Stimulated activated CD8-positive, alpha-beta memory T cell treated with anti-CD3 and anti-CD28 coated beads, Interleukin-12 subunit alpha, Interleukin-12 subunit beta, amount 100 ng/mL, for 4 hours (primary cell): Measurements from ENCODE around the gene CNRIP1.

Experiments
- DNase-seq: peaks from one replicate; pipeline ENCODE4 v3.0.0-alpha.2; 2020; ENCODE audit warnings: low read depth

Gene CNRIP1

GRCh38 chr2:68292108-68292710 lies 27.5 kb downstream of the CNRIP1 start:
- DNase-seq: no peak

GRCh38 chr2:68291314-68291713 lies 28.4 kb downstream of the CNRIP1 start:
- DNase-seq: no peak

- no peak for DNase-seq
Observed at GRCh38 chr2:68290901-68291300, 28.8 kb downstream of the CNRIP1 start.

- DNase-seq: no peak
Observed at GRCh38 chr2:68287580-68288441, 31.9 kb downstream of the CNRIP1 start.

- no peak for DNase-seq
Observed at GRCh38 chr2:68284896-68285295, 34.9 kb downstream of the CNRIP1 start.

GRCh38 chr2:68283419-68283812 lies 36.3 kb downstream of the CNRIP1 start:
- no peak for DNase-seq

GRCh38 chr2:68282811-68283418 lies 36.8 kb downstream of the CNRIP1 start:
- DNase-seq: no peak

GRCh38 chr2:68280796-68281195 lies 39.0 kb downstream of the CNRIP1 start:
- DNase-seq: no peak

GRCh38 chr2:68280348-68280747 lies 39.4 kb downstream of the CNRIP1 start:
- no peak for DNase-seq

GRCh38 chr2:68279691-68280090 lies 40.1 kb downstream of the CNRIP1 start:
- DNase-seq: no peak

GRCh38 chr2:68278169-68278568 lies 41.6 kb downstream of the CNRIP1 start:
- DNase-seq: no peak

- DNase-seq: no peak
Observed at GRCh38 chr2:68274022-68274421, 45.7 kb downstream of the CNRIP1 start.

- DNase-seq: no peak
Observed at GRCh38 chr2:68272246-68272994, 47.3 kb downstream of the CNRIP1 start.

GRCh38 chr2:68266655-68267054 lies 53.1 kb downstream of the CNRIP1 start:
- DNase-seq: no peak

- DNase-seq: no peak
Observed at GRCh38 chr2:68263632-68264031, 56.1 kb downstream of the CNRIP1 start.

- DNase-seq: no peak
Observed at GRCh38 chr2:68258851-68259250, 60.9 kb downstream of the CNRIP1 start.

GRCh38 chr2:68256093-68256450 lies 63.7 kb downstream of the CNRIP1 start:
- no peak for DNase-seq

GRCh38 chr2:68253219-68254068 lies 66.3 kb downstream of the CNRIP1 start:
- no peak for DNase-seq

GRCh38 chr2:68252400-68253218 lies 67.1 kb downstream of the CNRIP1 start, which contains the start of gene PPP3R1:
Gene PPP3R1 (minus strand): TSS chr2:68252532. CDS start chr2:68252127, 405 bp downstream.
- peak; percentile 95 for DNase-seq

GRCh38 chr2:68251855-68252399 lies 67.8 kb downstream of the CNRIP1 start:
- peak; percentile 44 for DNase-seq
